Thyroid gland (tissue), 4 donors: ENCODE results near the gene DAB2IP. TPM values are rescaled to one million over a fixed set of nuclear protein-coding genes. Genes with fewer than 3 reads are reported as not detected.

Experiments
- DNase-seq, 2 donors: peaks; one replicate each; pipeline ENCODE4 v3.0.0-alpha.2; 2019
- H3K27ac ChIP-seq, 3 donors: fragments of 200-600 bp; sonication (generic); 1 replicate in 2 of 3; 2 replicates in 1 of 3; pipeline ENCODE4 v1.5.1; 2016 to 2019; ENCODE audit warnings: mild to moderate bottlenecking in 1 of 3, moderate library complexity in 1 of 3
- H3K27me3 ChIP-seq: fragments of 200-600 bp; sonication (generic); one replicate; pipeline ENCODE4 v1.5.1; 2019
- H3K36me3 ChIP-seq, 2 donors: fragments of 200-600 bp; sonication (generic); one replicate each; pipeline ENCODE4 v1.5.1; 2016 to 2019
- H3K4me1 ChIP-seq, 2 donors: fragments of 200-600 bp; sonication (generic); one replicate each; pipeline ENCODE4 v1.5.1; 2017 to 2019
- H3K4me3 ChIP-seq, 3 donors: fragments of 200-600 bp; sonication (generic); replicated peaks in 1 of 3; 1 replicate in 2 of 3; 2 replicates in 1 of 3; pipeline ENCODE4 v1.5.1; 2016; ENCODE audit warnings: mild to moderate bottlenecking in 1 of 3
- H3K9me3 ChIP-seq: fragments of 200-600 bp; sonication (generic); one replicate; pipeline ENCODE4 v1.5.1; 2017
- CTCF ChIP-seq, 6 experiments: fragments of 200-600 bp in 3 of 6; fragments of 450-650 bp in 3 of 6; sonication (generic) in 3 of 6; IDR thresholded peaks; one replicate each; pipeline ENCODE4 v1.5.1; 2016 to 2019; ENCODE audit warnings: antibody characterized with exemption in 6 of 6, mild to moderate bottlenecking in 2 of 6, inconsistent platforms in 1 of 6, moderate library complexity in 1 of 6
- POLR2A ChIP-seq, 2 donors: fragments of 450-650 bp; IDR thresholded peaks; one replicate each; pipeline ENCODE4 v1.6.1; 2017; ENCODE audit warnings: antibody characterized with exemption in 2 of 2, mild to moderate bottlenecking in 2 of 2, moderate library complexity in 1 of 2
- WGBS, 2 donors: methylation state at CpG; one replicate each; pipeline ENCODE4 v1.1.5; 2017; 5-methylcytosine and 5-hydroxymethylcytosine counted together
- intact Hi-C: fragments of 100-400 bp; cut with DNase I; formaldehyde crosslinking; loops from one replicate; pipeline ENCODE4 v1.15.1; 2023
- total RNA-seq, 4 donors: library from RNA; depleted of rRNA; stranded (reverse); fragments of >200 nt; gene quantifications; one replicate each; pipeline ENCODE4 v1.2.3, GENCODE V29; 2016

The DAB2IP gene
- total RNA-seq, 4 donors from 2014 or later = 26.0 to 48.5 (median 38.2) TPM

GRCh38 chr9:121821326-121821725 is 169.9 kb downstream of the DAB2IP start:
- Histone ChIP-seq H3K9me3 (no peaks in the 10 kb centered on the region), H3K4me3 (no peak overlapping the region), H3K36me3 (no peaks in the 10 kb centered on the region), H3K27ac (no peak overlapping the region), H3K27me3 (no peaks in the 10 kb centered on the region), H3K4me1 (peaks cover 7 to 14% of the 10 kb centered on the region in 2 donors)
- 96 to 97% methylated on average over 5 of the region's 5 CpGs for WGBS, 2 donors
- DNase-seq = no peak
- intact Hi-C loops = loop anchor here (10.0 kb wide), 1 partner anchor 57 kb away; no protein-coding TSS in a partner anchor
- TF ChIP-seq POLR2A (IDR thresholded peaks at IDR 0.05) (no peak), CTCF (IDR thresholded peaks at IDR 0.05) (no peak)

- no peaks in the 10 kb centered on the region for H3K27me3 ChIP-seq
- no peak overlapping the region for H3K27ac ChIP-seq
- no peak overlapping the region for H3K4me3 ChIP-seq
- no peak for DNase-seq
- no peaks in the 10 kb centered on the region for H3K9me3 ChIP-seq
- intact Hi-C loops = loop anchor here (10.0 kb wide), 1 partner anchor 58 kb away; no protein-coding TSS in a partner anchor
- H3K4me1 ChIP-seq = peaks cover 7 to 14% of the 10 kb centered on the region in 2 donors
- WGBS, 2 donors = 85% methylated on average over 27 to 34 of the region's 34 CpGs
- H3K36me3 ChIP-seq = no peaks in the 10 kb centered on the region
- TF ChIP-seq CTCF (IDR thresholded peaks at IDR 0.05) (no peak), POLR2A (IDR thresholded peaks at IDR 0.05) (no peak)
Observed at GRCh38 chr9:121822093-121823085, 171.0 kb downstream of the DAB2IP start.

- Histone ChIP-seq H3K4me1 (peaks cover 7 to 14% of the 10 kb centered on the region in 2 donors), H3K4me3 (no peak overlapping the region), H3K27me3 (no peaks in the 10 kb centered on the region), H3K27ac (no peak overlapping the region), H3K9me3 (no peaks in the 10 kb centered on the region), H3K36me3 (no peaks in the 10 kb centered on the region)
- TF ChIP-seq POLR2A (IDR thresholded peaks at IDR 0.05) = no peak
- intact Hi-C loops = loop anchor here (10.0 kb wide), 1 partner anchor 59 kb away; no protein-coding TSS in a partner anchor
- DNase-seq = no peak
- 96 to 97% methylated on average over 13 of the region's 13 CpGs for WGBS, 2 donors
Observed at GRCh38 chr9:121823451-121824169, 172.2 kb downstream of the DAB2IP start.

- no peaks in the 10 kb centered on the region for H3K27me3 ChIP-seq
- no peaks in the 10 kb centered on the region for H3K9me3 ChIP-seq
- no peak overlapping the region for H3K27ac ChIP-seq
- TF ChIP-seq POLR2A (IDR thresholded peaks at IDR 0.05) (no peak), CTCF (IDR thresholded peaks at IDR 0.05) (no peak)
- 81 to 93% methylated on average over 4 of the region's 4 CpGs for WGBS, 2 donors
- no peak for DNase-seq
- intact Hi-C loops = loop anchor here (10.0 kb wide), 1 partner anchor 60 kb away; no protein-coding TSS in a partner anchor
- H3K4me3 ChIP-seq = no peak overlapping the region
- peaks cover 3 to 12% of the 10 kb centered on the region in 2 donors for H3K4me1 ChIP-seq
- H3K36me3 ChIP-seq = no peaks in the 10 kb centered on the region
Observed at GRCh38 chr9:121824651-121825030, 173.2 kb downstream of the DAB2IP start.

GRCh38 chr9:121825031-121825691 is 173.7 kb downstream of the DAB2IP start:
- 85 to 91% methylated on average over 12 of the region's 12 CpGs for WGBS, 2 donors
- no peak for DNase-seq
- Histone ChIP-seq H3K4me1 (peaks cover 0 to 7% of the 10 kb centered on the region in 2 donors), H3K27me3 (no peaks in the 10 kb centered on the region), H3K9me3 (no peaks in the 10 kb centered on the region), H3K27ac (no peak overlapping the region), H3K4me3 (no peak overlapping the region), H3K36me3 (no peaks in the 10 kb centered on the region)
- TF ChIP-seq POLR2A (IDR thresholded peaks at IDR 0.05) = no peak
- intact Hi-C loops = loop anchor here (10.0 kb wide), 1 partner anchor 60 kb away; no protein-coding TSS in a partner anchor
